Bronchial epithelial cell (primary cell): ENCODE data around the gene HSD17B12. TPM values are rescaled to one million over a fixed set of nuclear protein-coding genes. Genes with fewer than 3 reads are reported as not detected.

Experiments
- DNase-seq: peaks from one replicate; pipeline ENCODE4 v3.0.0-alpha.2; 2010; ENCODE audit warnings: low read depth
- FAIRE-seq: peaks from 2 replicates; lab custom pipeline; 2011; peaks lifted over from hg19 to GRCh38; lab: Jason Lieb, UNC
- H3K27me3 ChIP-seq: 2 replicates; pipeline ENCODE4 v1.5.1; 2011; ENCODE audit warnings: low read length; ENCODE audit not compliant: control insufficient read depth, insufficient read depth
- H3K36me3 ChIP-seq: 2 replicates; pipeline ENCODE4 v1.5.1; 2011; ENCODE audit warnings: low read length; ENCODE audit not compliant: control insufficient read depth, insufficient read depth
- H3K4me3 ChIP-seq: 2 replicates; pipeline ENCODE4 v1.5.1; 2011; ENCODE audit warnings: mild to moderate bottlenecking, low read depth, low read length, control low read depth
- CTCF ChIP-seq: IDR thresholded peaks from 2 replicates; pipeline ENCODE4 v1.5.1; 2011; ENCODE audit warnings: mild to moderate bottlenecking, moderate library complexity, low read length, control low read depth, inconsistent platforms; ENCODE audit not compliant: insufficient read depth, severe bottlenecking
- total RNA-seq: library from RNA; depleted of rRNA; stranded (reverse); fragments of >200 nt; gene quantifications from 2 replicates; pipeline ENCODE4 v1.2.1, GENCODE V29; 2014

HSD17B12 gene
- total RNA-seq, 1 donor from 2014 or later: 103 TPM

GRCh38 chr11:43688394-43688793 lies 7.9 kb downstream of the HSD17B12 start:
- no peak for DNase-seq
- no peak for TF ChIP-seq CTCF
- Histone ChIP-seq H3K4me3 (no peak overlapping the region), H3K36me3 (no peaks in the 10 kb centered on the region), H3K27me3 (no peaks in the 10 kb centered on the region)
- FAIRE-seq: no peak

GRCh38 chr11:43689167-43689566 lies 8.6 kb downstream of the HSD17B12 start:
- Histone ChIP-seq H3K4me3 (no peak overlapping the region), H3K27me3 (no peaks in the 10 kb centered on the region), H3K36me3 (no peaks in the 10 kb centered on the region)
- no peak for FAIRE-seq
- TF ChIP-seq CTCF: no peak
- DNase-seq: no peak

GRCh38 chr11:43690929-43691725 lies 10.6 kb downstream of the HSD17B12 start:
- H3K36me3 ChIP-seq: no peaks in the 10 kb centered on the region
- H3K4me3 ChIP-seq: no peak overlapping the region
- DNase-seq: no peak
- TF ChIP-seq CTCF: no peak
- FAIRE-seq: no peak
- no peaks in the 10 kb centered on the region for H3K27me3 ChIP-seq

- H3K4me3 ChIP-seq: no peak overlapping the region
- H3K36me3 ChIP-seq: no peaks in the 10 kb centered on the region
- no peaks in the 10 kb centered on the region for H3K27me3 ChIP-seq
- FAIRE-seq (no peak), DNase-seq (no peak)
- no peak for TF ChIP-seq CTCF
Observed at GRCh38 chr11:43691806-43692205, 11.3 kb downstream of the HSD17B12 start.

GRCh38 chr11:43693069-43693468 lies 12.5 kb downstream of the HSD17B12 start:
- H3K36me3 ChIP-seq: no peaks in the 10 kb centered on the region
- FAIRE-seq: no peak
- H3K27me3 ChIP-seq: no peaks in the 10 kb centered on the region
- DNase-seq: no peak
- TF ChIP-seq CTCF: no peak
- H3K4me3 ChIP-seq: no peak overlapping the region
